ENCODE data around the gene ARID1B.

Gene ARID1B

GRCh38 chr6:156953127-156953478, 175.9 kb downstream of the ARID1B start:
- in situ Hi-C loops (cut with HindIII; ENCODE audit: low sequenced_read_pairs) = no loop called here
- TF ChIP-seq CTCF (IDR thresholded peaks at IDR 0.05; ENCODE audit: low read depth, low read length) = no peak
- no peak for DNase-seq (ENCODE audit: low read depth, low spot score)
- H3K4me3 ChIP-seq (ENCODE audit: low read depth, low read length) = no peak overlapping the region

GRCh38 chr6:156953479-156954146, 176.4 kb downstream of the ARID1B start:
- H3K4me3 ChIP-seq (ENCODE audit: low read depth, low read length) = no peak overlapping the region
- DNase-seq (ENCODE audit: low read depth, low spot score) = peak; percentile 97
- TF ChIP-seq CTCF (IDR thresholded peaks at IDR 0.05; ENCODE audit: low read depth, low read length) = peak; percentile 37
- in situ Hi-C loops (cut with HindIII; ENCODE audit: low sequenced_read_pairs) = no loop called here

- in situ Hi-C loops (cut with HindIII; ENCODE audit: low sequenced_read_pairs) = no loop called here
- no peak for TF ChIP-seq CTCF (IDR thresholded peaks at IDR 0.05; ENCODE audit: low read depth, low read length)
- no peak for DNase-seq (ENCODE audit: low read depth, low spot score)
- no peak overlapping the region for H3K4me3 ChIP-seq (ENCODE audit: low read depth, low read length)
Observed at GRCh38 chr6:156954191-156954590, 177.0 kb downstream of the ARID1B start.

DNA sequence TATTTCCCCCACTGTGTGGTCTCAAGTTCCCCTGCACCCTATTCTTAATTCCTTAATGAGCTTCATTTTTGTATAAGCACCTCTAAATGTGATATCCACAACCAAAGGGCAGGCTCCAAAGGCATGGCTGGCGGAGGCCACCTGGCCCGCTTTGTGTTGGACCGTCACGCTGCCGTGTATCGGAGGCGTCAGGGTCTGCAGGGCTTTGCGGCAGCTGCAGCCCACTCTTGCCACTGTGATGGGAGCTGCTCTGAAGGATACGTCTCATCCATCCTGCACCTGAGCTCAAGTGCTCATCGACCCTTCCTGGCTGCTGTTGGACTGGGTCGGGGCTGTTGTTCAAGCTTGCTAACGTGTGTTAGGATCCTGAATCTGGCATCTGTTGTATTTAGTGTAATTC, 177.6 kb downstream of the ARID1B start:
- H3K4me3 ChIP-seq (ENCODE audit: low read depth, low read length) = no peak overlapping the region
- in situ Hi-C loops (cut with HindIII; ENCODE audit: low sequenced_read_pairs) = no loop called here
- TF ChIP-seq CTCF (IDR thresholded peaks at IDR 0.05; ENCODE audit: low read depth, low read length) = no peak
- no peak for DNase-seq (ENCODE audit: low read depth, low spot score)

DNA sequence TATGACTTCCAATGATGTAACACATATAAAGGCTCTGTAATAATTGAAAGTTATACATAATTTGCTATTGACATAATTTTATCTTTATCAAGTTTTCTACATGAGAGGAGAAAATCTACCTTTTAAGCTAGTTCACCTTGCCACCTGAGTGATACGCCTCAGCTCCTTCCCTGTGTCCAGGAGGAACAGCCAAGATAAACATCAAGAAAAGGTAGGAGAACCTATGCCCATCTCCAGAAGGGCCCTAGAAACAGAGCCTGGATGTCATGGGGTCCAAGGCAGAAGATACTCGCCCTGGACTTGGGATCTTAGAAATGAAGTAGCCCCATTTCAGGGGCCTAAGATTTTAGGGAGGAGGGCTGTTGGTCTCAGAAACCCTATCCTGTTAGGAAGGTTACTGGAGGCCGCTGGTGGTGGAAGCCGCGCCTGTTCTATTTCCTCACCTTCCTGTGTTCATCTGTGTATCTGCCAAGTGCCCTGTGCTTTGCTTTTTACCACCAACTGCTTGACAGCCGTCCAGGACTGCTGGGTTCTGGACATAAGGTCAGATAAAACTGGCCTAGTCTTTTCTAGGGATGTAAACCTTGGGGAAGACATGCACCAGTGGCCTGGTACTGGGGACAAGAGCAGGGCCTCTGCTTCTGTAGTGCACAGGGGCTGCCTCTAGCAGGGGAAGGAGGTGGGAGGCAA, 178.5 kb downstream of the ARID1B start:
- peak; percentile 31 for DNase-seq (ENCODE audit: low read depth, low spot score)
- in situ Hi-C loops (cut with HindIII; ENCODE audit: low sequenced_read_pairs) = no loop called here
- TF ChIP-seq CTCF (IDR thresholded peaks at IDR 0.05; ENCODE audit: low read depth, low read length) = no peak
- H3K4me3 ChIP-seq (ENCODE audit: low read depth, low read length) = no peak overlapping the region

GRCh38 chr6:156956286-156956685, 179.1 kb downstream of the ARID1B start:
- TF ChIP-seq CTCF (IDR thresholded peaks at IDR 0.05; ENCODE audit: low read depth, low read length) = no peak
- no peak overlapping the region for H3K4me3 ChIP-seq (ENCODE audit: low read depth, low read length)
- DNase-seq (ENCODE audit: low read depth, low spot score) = no peak
- in situ Hi-C loops (cut with HindIII; ENCODE audit: low sequenced_read_pairs) = no loop called here
